Stimulated activated CD8-positive, alpha-beta memory T cell treated with anti-CD3 and anti-CD28 coated beads, Interleukin-7, amount 100 ng/mL, for 4 hours (primary cell): ENCODE results near the gene HOMER3.

Source experiments
- DNase-seq, 2 donors: peaks; one replicate each; pipeline ENCODE4 v3.0.0-alpha.2; 2020; ENCODE audit warnings: low read depth in 2 of 2

HOMER3 gene

DNA sequence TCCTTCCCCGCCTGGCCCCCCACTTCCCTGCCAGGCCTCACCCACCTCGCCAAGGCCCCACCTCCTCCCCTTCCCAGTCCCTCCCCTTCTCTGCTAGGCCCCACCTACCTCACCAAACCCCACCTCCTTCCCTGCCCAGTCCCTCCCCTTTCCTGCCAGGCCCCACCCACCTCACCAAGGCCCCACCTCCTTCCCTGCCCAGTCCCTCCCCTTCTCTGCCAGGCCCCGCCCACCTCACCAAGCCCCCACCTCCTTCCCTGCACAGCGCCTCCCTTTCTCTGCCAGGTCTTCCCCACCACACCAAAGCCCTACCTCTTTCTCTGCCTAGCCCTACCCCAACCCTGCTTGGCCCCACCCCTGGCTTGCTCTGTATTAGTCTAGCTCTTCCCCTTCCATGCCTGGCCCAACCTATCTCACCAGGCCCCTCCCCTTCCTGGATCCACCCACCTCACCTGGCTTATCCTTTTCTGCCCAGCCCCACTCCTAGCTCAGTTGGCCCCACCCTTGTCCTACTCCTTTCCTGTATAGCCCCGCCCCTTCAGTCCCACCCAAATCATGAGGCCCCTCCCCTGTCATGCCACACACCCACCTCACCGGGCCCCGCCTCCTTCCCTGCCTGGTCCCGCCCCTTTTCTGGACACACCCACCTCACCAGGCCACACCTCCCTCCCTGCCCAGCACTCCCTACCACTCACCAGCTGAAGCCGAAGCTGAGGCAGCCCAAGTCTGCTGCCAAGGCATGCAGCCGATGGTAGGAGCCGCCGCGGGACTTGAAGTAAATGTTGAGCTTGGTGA is 61.2 kb downstream of the HOMER3 start:
- DNase-seq: no peak
